GM19467 (cell line): ENCODE measurements around the gene IFITM10.

ENCODE experiments used
- ATAC-seq: cut with Tn5 transposase; IDR thresholded peaks from one replicate; pipeline ENCODE4 v1.9.1; 2021; ENCODE audit warnings: mild to moderate bottlenecking, moderate library complexity; ENCODE audit not compliant: unreplicated experiment

IFITM10 gene

GRCh38 chr11:1742371-1742770 lies 8.0 kb downstream of the IFITM10 start:
- ATAC-seq, result no peak

- no peak for ATAC-seq
Observed at GRCh38 chr11:1741741-1742140, 8.7 kb downstream of the IFITM10 start.

- no peak for ATAC-seq
Observed at GRCh38 chr11:1740786-1741530, 9.4 kb downstream of the IFITM10 start.

- ATAC-seq, result no peak
Observed at GRCh38 chr11:1739576-1739975, 10.8 kb downstream of the IFITM10 start.

- ATAC-seq, result no peak
Observed at GRCh38 chr11:1738380-1738779, 12.0 kb downstream of the IFITM10 start.

GRCh38 chr11:1737080-1737757 lies 13.2 kb downstream of the IFITM10 start:
- no peak for ATAC-seq

- ATAC-seq, result no peak
Observed at GRCh38 chr11:1736447-1736992, 13.9 kb downstream of the IFITM10 start.

GRCh38 chr11:1735271-1735670 lies 15.1 kb downstream of the IFITM10 start:
- ATAC-seq, result no peak

GRCh38 chr11:1734641-1735081 lies 15.7 kb downstream of the IFITM10 start:
- ATAC-seq, result no peak

- no peak for ATAC-seq
Observed at GRCh38 chr11:1733716-1734640, 16.4 kb downstream of the IFITM10 start.

- no peak for ATAC-seq
Observed at GRCh38 chr11:1733009-1733715, 17.2 kb downstream of the IFITM10 start.

GRCh38 chr11:1732418-1733008 lies 17.9 kb downstream of the IFITM10 start:
- no peak for ATAC-seq

- no peak for ATAC-seq
Observed at GRCh38 chr11:1731451-1732059, 18.8 kb downstream of the IFITM10 start.

GRCh38 chr11:1730059-1730629 lies 20.3 kb downstream of the IFITM10 start:
- ATAC-seq, result no peak

GRCh38 chr11:1729692-1730011 lies 20.7 kb downstream of the IFITM10 start:
- no peak for ATAC-seq

- ATAC-seq, result no peak
Observed at GRCh38 chr11:1728931-1729691, 21.3 kb downstream of the IFITM10 start.

- ATAC-seq, result no peak
Observed at GRCh38 chr11:1728301-1728700, 22.1 kb downstream of the IFITM10 start.

- no peak for ATAC-seq
Observed at GRCh38 chr11:1727861-1728260, 22.5 kb downstream of the IFITM10 start.
